ENCODE results near the gene CCNA1.

CCNA1 gene

DNA sequence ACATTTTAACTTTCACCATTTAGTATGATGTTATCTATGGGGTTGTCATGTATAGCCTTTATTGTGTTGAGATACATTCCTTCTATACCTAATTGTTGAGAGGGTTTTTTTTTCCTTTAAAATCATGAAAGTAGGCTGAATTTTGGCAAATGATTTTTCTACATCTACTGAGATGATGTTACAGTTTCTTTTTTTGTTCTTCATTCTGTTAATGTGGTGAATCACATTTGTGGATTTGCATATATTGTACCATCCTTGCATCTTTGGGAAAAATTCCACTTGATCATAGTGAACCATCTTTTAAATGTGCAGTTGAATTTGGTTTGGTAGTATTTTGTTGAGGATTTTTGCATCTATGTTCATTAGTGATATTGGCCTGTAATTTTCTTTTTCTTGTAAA lies 29.2 kb downstream of the CCNA1 start:
- Histone ChIP-seq H3K79me2 (ENCODE audit: insufficient read depth, low read length) (no peaks in the 10 kb centered on the region), H3K4me2 (ENCODE audit: low read depth, low read length, poor library complexity, severe bottlenecking) (no peak overlapping the region), H3K27me3 (ENCODE audit: insufficient read depth, low read length, poor library complexity, severe bottlenecking) (no peaks in the 10 kb centered on the region), H3F3A (ENCODE audit: low read depth) (no peaks in the 10 kb centered on the region), H3K4me3 (ENCODE audit: low read length, poor library complexity, severe bottlenecking) (no peak overlapping the region), H2AFZ (ENCODE audit: low read length) (no peak overlapping the region), H3K4me1 (ENCODE audit: insufficient read depth, low read length, poor library complexity, severe bottlenecking) (no peaks in the 10 kb centered on the region), H3K9me2 (replicated peaks; ENCODE audit: low read depth, low read length) (no peaks in the 10 kb centered on the region), H4K20me1 (ENCODE audit: insufficient read depth, low read length, poor library complexity, severe bottlenecking) (no peaks in the 10 kb centered on the region), H3K9ac (ENCODE audit: low read depth, low read length, poor library complexity, severe bottlenecking) (no peak overlapping the region), H3K9me3 (ENCODE audit: insufficient read depth, low read depth, low read length) (no peaks in the 10 kb centered on the region), H3K36me3 (ENCODE audit: insufficient read depth, low read length) (no peaks in the 10 kb centered on the region)
- TF ChIP-seq EZH2phosphoT487 (IDR thresholded peaks at IDR 0.05; ENCODE audit: borderline replicate concordance): no peak

DNA sequence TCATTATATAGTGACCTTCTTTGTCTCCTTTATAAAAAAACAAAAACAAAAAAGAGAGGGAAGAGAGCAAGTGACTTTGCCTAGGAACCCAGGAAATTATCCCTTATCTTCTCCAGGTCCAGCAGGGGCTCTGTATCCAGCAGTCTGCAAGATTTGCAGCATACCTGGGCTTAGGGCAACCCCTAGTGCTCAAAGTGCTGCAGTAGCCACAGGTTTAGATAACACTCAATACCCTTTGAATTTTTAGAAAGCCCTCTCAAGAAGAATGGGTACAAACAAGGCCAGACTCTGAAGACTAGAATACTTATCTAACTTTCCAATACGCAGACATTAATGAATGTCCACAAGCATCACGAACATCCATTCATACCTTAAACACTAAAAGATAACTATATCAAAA lies 43.2 kb downstream of the CCNA1 start:
- no peak overlapping the region for H2AFZ ChIP-seq (ENCODE audit: low read length)
- no peaks in the 10 kb centered on the region for H4K20me1 ChIP-seq (ENCODE audit: insufficient read depth, low read length, poor library complexity, severe bottlenecking)
- H3K4me2 ChIP-seq (ENCODE audit: low read depth, low read length, poor library complexity, severe bottlenecking): no peak overlapping the region
- no peak overlapping the region for H3K4me3 ChIP-seq (ENCODE audit: low read length, poor library complexity, severe bottlenecking)
- TF ChIP-seq, protein P1, sequence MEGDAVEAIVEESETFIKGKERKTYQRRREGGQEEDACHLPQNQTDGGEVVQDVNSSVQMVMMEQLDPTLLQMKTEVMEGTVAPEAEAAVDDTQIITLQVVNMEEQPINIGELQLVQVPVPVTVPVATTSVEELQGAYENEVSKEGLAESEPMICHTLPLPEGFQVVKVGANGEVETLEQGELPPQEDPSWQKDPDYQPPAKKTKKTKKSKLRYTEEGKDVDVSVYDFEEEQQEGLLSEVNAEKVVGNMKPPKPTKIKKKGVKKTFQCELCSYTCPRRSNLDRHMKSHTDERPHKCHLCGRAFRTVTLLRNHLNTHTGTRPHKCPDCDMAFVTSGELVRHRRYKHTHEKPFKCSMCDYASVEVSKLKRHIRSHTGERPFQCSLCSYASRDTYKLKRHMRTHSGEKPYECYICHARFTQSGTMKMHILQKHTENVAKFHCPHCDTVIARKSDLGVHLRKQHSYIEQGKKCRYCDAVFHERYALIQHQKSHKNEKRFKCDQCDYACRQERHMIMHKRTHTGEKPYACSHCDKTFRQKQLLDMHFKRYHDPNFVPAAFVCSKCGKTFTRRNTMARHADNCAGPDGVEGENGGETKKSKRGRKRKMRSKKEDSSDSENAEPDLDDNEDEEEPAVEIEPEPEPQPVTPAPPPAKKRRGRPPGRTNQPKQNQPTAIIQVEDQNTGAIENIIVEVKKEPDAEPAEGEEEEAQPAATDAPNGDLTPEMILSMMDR (conservative IDR thresholded peaks at IDR 0.05; ENCODE audit: low read length): peak; percentile 54
- no peak for TF ChIP-seq EZH2phosphoT487 (IDR thresholded peaks at IDR 0.05; ENCODE audit: borderline replicate concordance)
- H3K9me3 ChIP-seq (ENCODE audit: insufficient read depth, low read depth, low read length): no peaks in the 10 kb centered on the region
- no peaks in the 10 kb centered on the region for H3K27me3 ChIP-seq (ENCODE audit: insufficient read depth, low read length, poor library complexity, severe bottlenecking)
- no peaks in the 10 kb centered on the region for H3K9me2 ChIP-seq (replicated peaks; ENCODE audit: low read depth, low read length)
- no peaks in the 10 kb centered on the region for H3K79me2 ChIP-seq (ENCODE audit: insufficient read depth, low read length)
- H3F3A ChIP-seq (ENCODE audit: low read depth): no peaks in the 10 kb centered on the region
- no peak overlapping the region for H3K9ac ChIP-seq (ENCODE audit: low read depth, low read length, poor library complexity, severe bottlenecking)
- no peaks in the 10 kb centered on the region for H3K4me1 ChIP-seq (ENCODE audit: insufficient read depth, low read length, poor library complexity, severe bottlenecking)
- no peaks in the 10 kb centered on the region for H3K36me3 ChIP-seq (ENCODE audit: insufficient read depth, low read length)

DNA sequence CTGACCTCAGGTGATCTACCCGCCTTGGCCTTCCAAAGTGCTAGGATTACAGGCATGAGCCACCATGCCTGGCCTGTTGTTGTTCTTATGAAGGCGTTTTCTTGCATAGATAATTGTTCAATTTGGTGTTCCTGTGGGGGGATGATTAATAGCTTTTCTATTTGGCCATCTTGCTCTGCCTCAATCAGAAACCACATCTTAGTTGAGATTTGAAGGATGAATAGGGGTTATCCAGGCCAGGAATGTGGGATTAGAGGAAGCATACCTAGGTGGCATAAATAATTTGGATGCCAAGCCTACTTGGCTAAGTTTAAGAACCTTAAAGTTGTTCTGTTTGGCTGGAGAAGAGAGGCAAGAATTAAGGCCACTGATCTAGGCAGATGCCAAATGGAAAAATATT lies 44.4 kb downstream of the CCNA1 start:
- H2AFZ ChIP-seq (ENCODE audit: low read length): no peak overlapping the region
- H3K4me1 ChIP-seq (ENCODE audit: insufficient read depth, low read length, poor library complexity, severe bottlenecking): peaks cover 4% of the 10 kb centered on the region
- H3K9me3 ChIP-seq (ENCODE audit: insufficient read depth, low read depth, low read length): no peaks in the 10 kb centered on the region
- H3K4me2 ChIP-seq (ENCODE audit: low read depth, low read length, poor library complexity, severe bottlenecking): no peak overlapping the region
- no peaks in the 10 kb centered on the region for H3K79me2 ChIP-seq (ENCODE audit: insufficient read depth, low read length)
- H3K36me3 ChIP-seq (ENCODE audit: insufficient read depth, low read length): no peaks in the 10 kb centered on the region
- H3K4me3 ChIP-seq (ENCODE audit: low read length, poor library complexity, severe bottlenecking): no peak overlapping the region
- no peaks in the 10 kb centered on the region for H4K20me1 ChIP-seq (ENCODE audit: insufficient read depth, low read length, poor library complexity, severe bottlenecking)
- H3K27me3 ChIP-seq (ENCODE audit: insufficient read depth, low read length, poor library complexity, severe bottlenecking): no peaks in the 10 kb centered on the region
- H3K9me2 ChIP-seq (replicated peaks; ENCODE audit: low read depth, low read length): no peaks in the 10 kb centered on the region
- TF ChIP-seq, protein P1 (conservative IDR thresholded peaks at IDR 0.05; ENCODE audit: low read length): no peak
- TF ChIP-seq EZH2phosphoT487 (IDR thresholded peaks at IDR 0.05; ENCODE audit: borderline replicate concordance): no peak
- no peaks in the 10 kb centered on the region for H3F3A ChIP-seq (ENCODE audit: low read depth)
- no peak overlapping the region for H3K9ac ChIP-seq (ENCODE audit: low read depth, low read length, poor library complexity, severe bottlenecking)

DNA sequence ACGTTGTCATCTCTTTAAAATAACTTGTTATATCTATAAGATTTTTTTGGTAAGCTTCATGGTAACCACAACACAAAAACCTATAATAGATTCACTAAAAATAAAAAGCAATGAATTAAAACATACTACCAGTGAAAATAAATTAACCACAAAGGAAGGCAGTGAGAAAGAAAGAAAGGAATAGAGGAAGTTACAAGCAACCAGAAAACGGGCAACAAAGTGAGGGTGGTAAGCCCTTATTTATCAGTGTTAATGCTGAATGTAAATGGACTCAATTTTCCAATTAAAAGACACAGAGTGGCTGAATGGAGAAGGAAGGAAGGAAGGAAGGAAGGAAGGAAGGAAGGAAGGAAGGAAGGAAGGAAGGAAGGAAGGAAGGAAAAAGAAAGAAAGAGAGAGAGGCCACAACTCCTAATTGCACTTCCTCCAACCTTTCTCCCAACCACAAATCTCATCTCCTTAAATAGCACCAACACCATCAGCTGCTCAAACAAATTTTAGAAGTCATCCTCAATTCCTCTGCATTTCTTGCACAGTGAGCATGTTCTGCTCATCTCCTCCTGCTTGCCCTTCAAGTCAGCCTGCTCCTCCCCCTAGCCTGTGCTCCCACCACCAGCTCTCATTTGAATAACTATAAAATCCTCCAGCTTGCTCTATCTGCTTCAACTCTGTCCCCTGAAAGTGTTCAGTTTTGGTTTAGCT lies 48.6 kb downstream of the CCNA1 start:
- no peaks in the 10 kb centered on the region for H3K36me3 ChIP-seq (ENCODE audit: insufficient read depth, low read length)
- TF ChIP-seq, protein P1 (conservative IDR thresholded peaks at IDR 0.05; ENCODE audit: low read length): no peak
- no peak for TF ChIP-seq EZH2phosphoT487 (IDR thresholded peaks at IDR 0.05; ENCODE audit: borderline replicate concordance)

More for the DNA sequence above, 48.6 kb downstream of the CCNA1 start:
- Histone ChIP-seq H3K9me3 (ENCODE audit: insufficient read depth, low read depth, low read length) (no peaks in the 10 kb centered on the region), H3K27me3 (ENCODE audit: insufficient read depth, low read length, poor library complexity, severe bottlenecking) (no peaks in the 10 kb centered on the region), H3K4me1 (ENCODE audit: insufficient read depth, low read length, poor library complexity, severe bottlenecking) (peaks cover 4% of the 10 kb centered on the region), H4K20me1 (ENCODE audit: insufficient read depth, low read length, poor library complexity, severe bottlenecking) (no peaks in the 10 kb centered on the region), H3K4me2 (ENCODE audit: low read depth, low read length, poor library complexity, severe bottlenecking) (no peak overlapping the region), H3K4me3 (ENCODE audit: low read length, poor library complexity, severe bottlenecking) (no peak overlapping the region), H3K79me2 (ENCODE audit: insufficient read depth, low read length) (no peaks in the 10 kb centered on the region), H3F3A (ENCODE audit: low read depth) (no peaks in the 10 kb centered on the region), H3K9ac (ENCODE audit: low read depth, low read length, poor library complexity, severe bottlenecking) (no peak overlapping the region), H3K9me2 (replicated peaks; ENCODE audit: low read depth, low read length) (no peaks in the 10 kb centered on the region), H2AFZ (ENCODE audit: low read length) (no peak overlapping the region)
